Measurements from ENCODE around the gene C12orf57. TPM values are rescaled to one million over a fixed set of nuclear protein-coding genes. Genes with fewer than 3 reads are reported as not detected.

C12orf57 gene
- total RNA-seq, 2 experiments from 2014 or later: 305 to 311 TPM

DNA sequence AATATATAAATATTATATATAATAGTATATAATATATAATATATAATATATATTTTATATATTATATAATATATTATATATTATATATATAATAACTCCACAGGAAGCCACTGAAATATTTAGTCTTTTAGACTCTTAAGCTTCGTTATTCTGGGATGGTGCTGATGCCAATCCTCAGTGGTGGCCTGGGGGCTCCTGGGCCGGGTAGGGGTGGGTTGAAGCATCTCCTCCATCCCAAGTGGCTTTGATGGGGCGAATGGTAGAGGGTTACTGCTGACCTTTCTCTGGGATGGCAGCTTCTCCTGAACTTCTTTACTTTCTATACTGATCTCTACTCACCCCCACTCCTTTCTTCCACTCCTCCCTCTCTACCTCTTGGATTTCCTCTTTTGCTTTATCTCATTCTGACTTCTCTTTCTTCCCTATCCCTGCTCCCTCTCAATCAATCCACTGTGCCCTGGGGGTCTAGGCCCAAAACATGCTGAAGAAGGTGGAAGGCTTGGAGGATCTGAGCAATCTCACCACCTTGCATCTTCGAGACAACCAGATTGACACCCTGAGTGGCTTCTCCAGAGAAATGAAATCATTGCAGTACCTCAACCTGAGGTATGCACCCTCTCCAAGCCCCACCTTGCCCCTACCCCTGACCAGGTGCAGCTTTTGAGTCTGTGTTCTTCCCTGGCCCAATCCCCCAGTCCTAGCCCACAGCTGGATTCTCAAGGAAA lies 34.2 kb upstream of the C12orf57 start:
- intact Hi-C loops (cut with DNase I, micrococcal nuclease): loop anchor here (5.0 to 10.0 kb wide), 2 partner anchors 37 to 285 kb away; partner anchors contain the start of gene SPSB2 (in 1 of the 2)
- Mint-ChIP-seq H3K4me3 (no peak overlapping the region), H3K36me3 (ENCODE audit: low read depth) (peaks cover 8% of the 10 kb centered on the region), H3K27me3 (no peaks in the 10 kb centered on the region), H3K9me3 (no peaks in the 10 kb centered on the region), H3K27ac (no peak overlapping the region), H3K4me1 (ENCODE audit: low read depth) (peaks cover 19% of the 10 kb centered on the region)
- Histone ChIP-seq H3K9me3 (ENCODE audit: control insufficient read depth in 1 of 2, insufficient read depth in 1 of 2, low read length in 2 of 2) (no peaks in the 10 kb centered on the region), H3K27me3 (ENCODE audit: control insufficient read depth in 1 of 2, insufficient read depth in 2 of 2, low read length in 2 of 2) (no peaks in the 10 kb centered on the region), H3K4me3 (ENCODE audit: low read length) (no peak overlapping the region), H3K27ac (ENCODE audit: low read depth in 1 of 2, low read length in 2 of 2) (no peak overlapping the region), H3K36me3 (ENCODE audit: insufficient read depth, low read length) (no peaks in the 10 kb centered on the region), H3K4me1 (ENCODE audit: insufficient read depth, low read length) (peaks cover 26% of the 10 kb centered on the region)
- ChIA-PET CTCF (interaction anchor here (0.5 to 3.1 kb wide), 5 partner anchors 18 to 228 kb away, joined by 3 to 30 read pairs (median 4); no protein-coding TSS in a partner anchor), POLR2A (interaction anchor here (0.5 to 3.7 kb wide), 7 partner anchors 18 to 115 kb away, joined by 3 to 19 read pairs (median 8); partner anchors contain the start of genes C12orf57, RNU7-1, SPSB2 and USP5)
- ATAC-seq (ENCODE audit: poor library complexity): no peak
- no peak for DNase-seq
- TF ChIP-seq, protein P1, sequence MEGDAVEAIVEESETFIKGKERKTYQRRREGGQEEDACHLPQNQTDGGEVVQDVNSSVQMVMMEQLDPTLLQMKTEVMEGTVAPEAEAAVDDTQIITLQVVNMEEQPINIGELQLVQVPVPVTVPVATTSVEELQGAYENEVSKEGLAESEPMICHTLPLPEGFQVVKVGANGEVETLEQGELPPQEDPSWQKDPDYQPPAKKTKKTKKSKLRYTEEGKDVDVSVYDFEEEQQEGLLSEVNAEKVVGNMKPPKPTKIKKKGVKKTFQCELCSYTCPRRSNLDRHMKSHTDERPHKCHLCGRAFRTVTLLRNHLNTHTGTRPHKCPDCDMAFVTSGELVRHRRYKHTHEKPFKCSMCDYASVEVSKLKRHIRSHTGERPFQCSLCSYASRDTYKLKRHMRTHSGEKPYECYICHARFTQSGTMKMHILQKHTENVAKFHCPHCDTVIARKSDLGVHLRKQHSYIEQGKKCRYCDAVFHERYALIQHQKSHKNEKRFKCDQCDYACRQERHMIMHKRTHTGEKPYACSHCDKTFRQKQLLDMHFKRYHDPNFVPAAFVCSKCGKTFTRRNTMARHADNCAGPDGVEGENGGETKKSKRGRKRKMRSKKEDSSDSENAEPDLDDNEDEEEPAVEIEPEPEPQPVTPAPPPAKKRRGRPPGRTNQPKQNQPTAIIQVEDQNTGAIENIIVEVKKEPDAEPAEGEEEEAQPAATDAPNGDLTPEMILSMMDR (IDR thresholded peaks at IDR 0.05): no peak

DNA sequence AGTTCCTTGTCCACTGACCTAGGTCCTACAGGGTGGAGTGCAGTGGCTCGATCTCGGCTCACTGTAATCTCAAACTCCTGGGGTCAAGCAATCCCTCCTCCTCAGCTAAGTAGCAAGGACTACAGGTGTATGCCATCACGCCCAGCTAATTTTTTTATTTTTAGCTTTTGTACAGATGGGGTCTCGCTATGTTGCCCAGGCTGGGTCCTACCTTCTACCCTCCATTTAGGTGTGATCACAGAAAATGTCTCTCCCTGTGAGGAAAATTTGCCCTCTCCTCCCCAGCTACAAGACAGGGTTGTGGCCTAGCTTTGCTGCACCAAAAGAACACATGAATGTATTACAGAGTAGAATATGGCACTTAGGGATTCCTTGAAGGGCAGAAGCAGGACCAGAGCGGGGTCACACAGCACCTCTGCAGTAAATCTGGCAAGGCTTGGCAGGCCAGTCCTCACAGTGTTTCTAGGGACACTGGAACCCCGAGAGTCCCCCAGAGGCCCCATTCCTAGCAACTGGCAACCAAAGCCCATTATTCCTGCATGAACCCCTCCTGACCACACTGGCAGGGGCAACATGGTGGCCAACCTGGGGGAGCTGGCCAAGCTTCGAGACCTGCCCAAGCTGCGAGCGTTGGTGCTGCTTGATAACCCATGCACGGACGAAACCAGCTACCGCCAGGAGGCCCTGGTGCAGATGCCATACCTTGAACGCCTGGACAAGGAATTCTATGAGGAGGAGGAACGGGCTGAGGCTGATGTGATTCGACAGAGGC lies 31.5 kb upstream of the C12orf57 start:
- H3K4me3 Mint-ChIP-seq: peak overlapping the region; percentile 84
- intact Hi-C loops (cut with DNase I, micrococcal nuclease): loop anchor here in 1 of 2 experiments (5.0 kb wide), 1 partner anchor 40 kb away; the partner anchor contains the start of gene SPSB2
- H3K36me3 Mint-ChIP-seq (ENCODE audit: low read depth): peaks cover 23% of the 10 kb centered on the region
- Histone ChIP-seq H3K4me1 (ENCODE audit: insufficient read depth, low read length) (peaks cover 32% of the 10 kb centered on the region), H3K27me3 (ENCODE audit: control insufficient read depth in 1 of 2, insufficient read depth in 2 of 2, low read length in 2 of 2) (no peaks in the 10 kb centered on the region), H3K4me3 (ENCODE audit: low read length) (no peak overlapping the region), H3K36me3 (ENCODE audit: insufficient read depth, low read length) (peaks cover 14% of the 10 kb centered on the region), H3K27ac (ENCODE audit: low read depth in 1 of 2, low read length in 2 of 2) (no peak overlapping the region), H3K9me3 (ENCODE audit: control insufficient read depth in 1 of 2, insufficient read depth in 1 of 2, low read length in 2 of 2) (no peaks in the 10 kb centered on the region)
- ChIA-PET CTCF (interaction anchor here (1.3 to 3.4 kb wide), 5 partner anchors 21 to 201 kb away, joined by 3 to 36 read pairs (median 4); partner anchors contain the start of gene SPSB2), POLR2A (interaction anchor here (0.9 to 5.4 kb wide), 4 partner anchors 7 to 188 kb away, joined by 3 to 35 read pairs (median 19); partner anchors contain the start of genes C12orf57, COPS7A, LRRC23 and RNU7-1)
- no peaks in the 10 kb centered on the region for H3K27me3 Mint-ChIP-seq
- H3K27ac Mint-ChIP-seq: peak overlapping the region; percentile 82
- DNase-seq (no peak), ATAC-seq (ENCODE audit: poor library complexity) (no peak)
- H3K4me1 Mint-ChIP-seq (ENCODE audit: low read depth): peaks cover 31% of the 10 kb centered on the region
- no peaks in the 10 kb centered on the region for H3K9me3 Mint-ChIP-seq
- TF ChIP-seq, protein P1 (IDR thresholded peaks at IDR 0.05): no peak

Measured in CD4-positive, alpha-beta T cell (primary cell).